ENCODE measurements around the gene ELN. TPM values are rescaled to one million over a fixed set of nuclear protein-coding genes. Genes with fewer than 3 reads are reported as not detected.

The ELN gene
- total and polyA plus RNA-seq, 2 of the 8 experiments (the other 6 are each of a cell fraction or from before 2014, with no cell fraction given) = 5.1 to 5.6 TPM

- TF ChIP-seq FOSL1 (IDR thresholded peaks at IDR 0.05; ENCODE audit: insufficient read depth, low read depth, low read length) (no peak), SUZ12 (IDR thresholded peaks at IDR 0.05; ENCODE audit: low read length) (no peak)
Observed at GRCh38 chr7:74082770-74083116, 54.8 kb downstream of the ELN start (continued).
